Uterus (tissue), 4 donors: ENCODE data around the gene B3GALT4. TPM values are rescaled to one million over a fixed set of nuclear protein-coding genes. Genes with fewer than 3 reads are reported as not detected.
"Not testable (repeated sequence)": the region's sequence is repeated elsewhere in the genome, so short reads cannot be mapped to it uniquely, and the experiment has no call there.

Experiments
- DNase-seq, 2 donors: peaks; one replicate each; pipeline ENCODE4 v3.0.0-alpha.2; 2019 to 2020
- H3K27ac ChIP-seq, 2 donors: fragments of 200-600 bp; sonication (generic); 1 replicate in 1 of 2; 2 replicates in 1 of 2; pipeline ENCODE4 v1.5.1; 2016 to 2018
- H3K27me3 ChIP-seq, 2 donors: fragments of 200-600 bp; sonication (generic); one replicate each; pipeline ENCODE4 v1.5.1; 2018 to 2019; ENCODE audit warnings: control low read depth in 1 of 2
- H3K36me3 ChIP-seq, 2 donors: fragments of 200-600 bp; sonication (generic); one replicate each; pipeline ENCODE4 v1.5.1; 2019; ENCODE audit warnings: control low read depth in 1 of 2
- H3K4me1 ChIP-seq, 2 donors: fragments of 200-600 bp; sonication (generic); one replicate each; pipeline ENCODE4 v1.5.1; 2018 to 2019; ENCODE audit warnings: control low read depth in 1 of 2
- H3K4me3 ChIP-seq, 2 donors: fragments of 200-600 bp; sonication (generic); 1 replicate in 1 of 2; 2 replicates in 1 of 2; pipeline ENCODE4 v1.5.1; 2018 to 2019; ENCODE audit warnings: mild to moderate bottlenecking in 1 of 2
- H3K9me3 ChIP-seq, 2 donors: fragments of 200-600 bp; sonication (generic); one replicate each; pipeline ENCODE4 v1.5.1; 2019; ENCODE audit warnings: control low read depth in 1 of 2
- POLR2A ChIP-seq, 2 donors: fragments of 450-650 bp; IDR thresholded peaks; one replicate each; pipeline ENCODE4 v1.6.1; 2016; ENCODE audit warnings: antibody characterized with exemption in 2 of 2, mild to moderate bottlenecking in 1 of 2, moderate library complexity in 1 of 2
- intact Hi-C: fragments of 100-400 bp; cut with DNase I; formaldehyde crosslinking; loops from one replicate; pipeline ENCODE4 v1.15.1; 2023; ENCODE audit warnings: low total_unique reads
- total RNA-seq, 4 donors: library from RNA; depleted of rRNA in 3 of 4; stranded (reverse); fragments of >200 nt in 3 of 4; gene quantifications; one replicate each; pipeline versions ENCODE4 v1.1.0 to v1.2.4, GENCODE V29; 2014 to 2023
- TF ChIP-seq, protein P1 (sequence below), 4 experiments: fragments of 200-600 bp in 2 of 4; fragments of 450-650 bp in 2 of 4; sonication (generic) in 2 of 4; IDR thresholded peaks; one replicate each; pipeline ENCODE4 v1.5.1; 2016 to 2019; ENCODE audit warnings: antibody characterized with exemption in 4 of 4, mild to moderate bottlenecking in 2 of 4, moderate library complexity in 1 of 4
- donor health status: DM: yes; HTN: yes; CAD: no.

The B3GALT4 gene
- total RNA-seq, 4 donors from 2014 or later, result 5.5 to 15.9 (median 14.3) TPM

DNA sequence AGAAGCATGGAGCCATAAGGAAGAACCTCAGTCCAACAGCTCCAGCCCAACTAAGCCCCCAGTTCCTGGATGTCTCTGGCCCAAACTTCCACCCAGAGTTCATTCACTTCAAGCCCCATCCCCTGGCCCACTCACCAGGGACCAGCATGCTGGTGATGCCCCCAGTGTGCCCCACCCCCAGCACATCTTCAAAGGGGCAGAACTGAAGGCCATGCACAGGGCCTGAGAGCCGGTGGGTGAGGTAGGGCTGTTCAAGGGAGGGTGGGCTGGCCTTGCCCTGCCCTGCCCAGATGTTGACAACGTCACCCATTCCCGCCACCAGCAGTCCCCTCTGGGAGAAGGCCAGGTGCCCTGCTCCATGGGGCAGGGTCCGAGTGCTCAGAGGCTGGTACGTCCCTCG is 3.6 kb downstream of the B3GALT4 start:
- no peaks in the 10 kb centered on the region for H3K27me3 ChIP-seq
- intact Hi-C loops, result no loop called here
- peaks cover 0 to 5% of the 10 kb centered on the region in 2 donors for H3K4me1 ChIP-seq
- H3K4me3 ChIP-seq, result no peak overlapping the region
- H3K36me3 ChIP-seq, result no peaks in the 10 kb centered on the region
- H3K9me3 ChIP-seq, result no peaks in the 10 kb centered on the region
- DNase-seq, result no peak
- no peak for TF ChIP-seq POLR2A (IDR thresholded peaks at IDR 0.05)
- TF ChIP-seq, protein P1, sequence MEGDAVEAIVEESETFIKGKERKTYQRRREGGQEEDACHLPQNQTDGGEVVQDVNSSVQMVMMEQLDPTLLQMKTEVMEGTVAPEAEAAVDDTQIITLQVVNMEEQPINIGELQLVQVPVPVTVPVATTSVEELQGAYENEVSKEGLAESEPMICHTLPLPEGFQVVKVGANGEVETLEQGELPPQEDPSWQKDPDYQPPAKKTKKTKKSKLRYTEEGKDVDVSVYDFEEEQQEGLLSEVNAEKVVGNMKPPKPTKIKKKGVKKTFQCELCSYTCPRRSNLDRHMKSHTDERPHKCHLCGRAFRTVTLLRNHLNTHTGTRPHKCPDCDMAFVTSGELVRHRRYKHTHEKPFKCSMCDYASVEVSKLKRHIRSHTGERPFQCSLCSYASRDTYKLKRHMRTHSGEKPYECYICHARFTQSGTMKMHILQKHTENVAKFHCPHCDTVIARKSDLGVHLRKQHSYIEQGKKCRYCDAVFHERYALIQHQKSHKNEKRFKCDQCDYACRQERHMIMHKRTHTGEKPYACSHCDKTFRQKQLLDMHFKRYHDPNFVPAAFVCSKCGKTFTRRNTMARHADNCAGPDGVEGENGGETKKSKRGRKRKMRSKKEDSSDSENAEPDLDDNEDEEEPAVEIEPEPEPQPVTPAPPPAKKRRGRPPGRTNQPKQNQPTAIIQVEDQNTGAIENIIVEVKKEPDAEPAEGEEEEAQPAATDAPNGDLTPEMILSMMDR (IDR thresholded peaks at IDR 0.05), result no peak
- H3K27ac ChIP-seq, result no peak overlapping the region

- H3K4me1 ChIP-seq, result peaks cover 6 to 15% of the 10 kb centered on the region in 2 donors
- H3K9me3 ChIP-seq, intact Hi-C loops, H3K4me3 ChIP-seq, H3K36me3 ChIP-seq, H3K27ac ChIP-seq, H3K27me3 ChIP-seq, DNase-seq: not testable (repeated sequence)
These were observed 8.3 kb downstream of the B3GALT4 start for GRCh38 chr6:33285214-33285613.

- Histone ChIP-seq H3K27me3 (no peaks in the 10 kb centered on the region), H3K4me1 (peaks cover 9 to 20% of the 10 kb centered on the region in 2 donors), H3K36me3 (no peaks in the 10 kb centered on the region), H3K9me3 (no peaks in the 10 kb centered on the region), H3K27ac (no peak overlapping the region), H3K4me3 (no peak overlapping the region)
- TF ChIP-seq POLR2A (IDR thresholded peaks at IDR 0.05), result no peak
- TF ChIP-seq, protein P1 (IDR thresholded peaks at IDR 0.05), result no peak
- no peak for DNase-seq
- intact Hi-C loops, result no loop called here
These were observed 10.3 kb downstream of the B3GALT4 start for GRCh38 chr6:33286946-33287914.

DNA sequence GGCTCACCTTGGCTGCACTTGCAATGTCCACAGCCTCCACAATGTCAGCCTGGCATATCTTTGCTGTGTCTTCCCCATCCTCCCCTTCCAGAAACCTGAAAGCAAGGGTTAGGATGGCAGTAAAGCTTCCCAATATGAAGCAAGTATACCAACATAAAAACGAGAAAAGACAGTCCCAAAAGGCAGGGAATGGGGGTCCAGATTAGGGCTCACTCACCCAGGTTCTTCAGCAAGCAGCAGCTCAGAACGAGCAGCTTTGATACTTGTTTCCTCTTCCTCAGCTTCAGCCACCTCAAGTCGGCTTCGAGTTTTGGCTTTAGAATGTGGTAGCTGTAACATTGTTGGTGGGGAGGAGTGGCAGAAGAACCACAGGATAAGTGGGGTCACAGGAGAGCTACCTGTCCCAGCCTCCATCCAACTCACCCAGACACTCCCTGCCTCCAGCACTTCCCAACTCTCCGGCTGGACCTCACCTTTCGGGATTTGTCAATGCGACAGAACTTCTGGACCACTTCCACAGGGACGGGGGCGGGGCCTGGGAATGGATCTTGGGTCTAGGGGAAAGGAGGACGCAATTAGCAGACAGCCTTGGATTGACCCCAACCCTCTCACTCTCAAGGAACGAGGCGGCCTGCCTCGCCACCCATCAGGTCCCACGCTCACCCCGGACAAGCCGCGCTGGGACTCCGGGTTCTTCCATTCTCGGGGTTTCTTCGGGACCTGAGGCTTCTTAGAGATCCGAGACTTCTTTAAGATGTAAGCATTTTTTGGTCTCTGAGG is 11.4 kb downstream of the B3GALT4 start:
- DNase-seq, result no peak
- TF ChIP-seq POLR2A (IDR thresholded peaks at IDR 0.05), result no peak
- TF ChIP-seq, protein P1 (IDR thresholded peaks at IDR 0.05), result no peak
- Histone ChIP-seq H3K4me3 (peak overlapping the region; percentile 80 to 92), H3K27me3 (no peaks in the 10 kb centered on the region), H3K4me1 (peaks cover 9 to 20% of the 10 kb centered on the region in 2 donors), H3K9me3 (no peaks in the 10 kb centered on the region), H3K36me3 (no peaks in the 10 kb centered on the region), H3K27ac (peak overlapping the region; percentile 81 to 87)
- intact Hi-C loops, result no loop called here

DNA sequence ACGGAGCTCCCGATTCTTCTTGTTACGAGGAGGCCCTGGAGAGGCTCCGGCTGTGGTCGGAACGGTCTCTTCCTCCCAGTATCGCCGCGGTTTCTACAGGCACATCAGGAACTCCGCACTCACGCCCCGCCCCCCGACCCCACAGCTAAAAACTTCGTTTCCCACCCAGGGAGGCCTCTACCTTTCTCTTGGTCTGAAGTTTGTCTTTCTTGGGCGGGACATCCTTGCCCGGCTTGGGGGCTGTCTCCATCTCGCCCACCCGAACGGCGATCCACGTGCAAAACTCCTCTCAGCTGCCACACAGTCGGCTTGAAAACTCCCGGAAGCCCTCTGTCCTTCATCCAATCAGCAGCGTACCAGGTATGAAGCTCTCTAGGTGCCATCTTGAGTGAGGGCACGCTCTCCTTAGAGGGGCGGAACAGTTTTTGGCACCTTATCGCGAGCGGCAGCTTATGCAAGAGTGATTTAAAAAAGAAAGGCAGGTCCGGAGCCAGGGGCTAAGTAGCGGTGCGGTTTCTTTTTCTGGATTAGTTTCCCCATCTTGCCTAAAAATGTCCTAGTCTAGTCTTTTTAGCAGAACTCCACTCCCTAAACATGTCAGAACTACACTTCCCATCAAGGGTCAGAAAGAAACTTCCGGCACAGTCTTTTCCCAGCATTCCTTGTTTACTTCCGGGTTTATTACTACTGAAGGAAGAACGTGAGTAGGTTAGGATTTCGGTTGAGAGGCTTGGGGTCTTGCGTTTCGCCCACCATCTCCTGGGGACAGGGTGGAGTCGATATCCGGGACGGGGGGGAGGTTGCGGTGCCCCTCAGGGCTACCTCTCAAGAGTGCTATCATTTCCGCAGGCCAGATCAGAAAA is 12.2 kb downstream of the B3GALT4 start, which contains the start of the genes PFDN6 and WDR46:
PFDN6 (plus strand) TSS at position 681 of the 863 bp plus-strand sequence. CDS start 256 bp downstream, outside the sequence.
WDR46 (minus strand) TSS at position 319 of the 863 bp plus-strand sequence; CDS start at position 250, 69 bp downstream.
- H3K4me3 ChIP-seq, result peak within 1 kb of the TSS; percentile 80 to 92
- DNase-seq, result peak; percentile 79 to 84
- H3K4me1 ChIP-seq, result peaks cover 9 to 20% of the 10 kb centered on the region in 2 donors
- TF ChIP-seq, protein P1 (IDR thresholded peaks at IDR 0.05), result peak in 1 of 4 experiments; percentile 5
- peak in 1 of 2 donors; percentile 34 for TF ChIP-seq POLR2A (IDR thresholded peaks at IDR 0.05)
- H3K9me3 ChIP-seq, result no peaks in the 10 kb centered on the region
- no peaks in the 10 kb centered on the region for H3K27me3 ChIP-seq
- intact Hi-C loops, result no loop called here
- no peaks in the 10 kb centered on the region for H3K36me3 ChIP-seq
- peak within 1 kb of the TSS; percentile 81 to 87 for H3K27ac ChIP-seq
